Measurements from ENCODE around the gene NRXN3.

NRXN3 gene

DNA sequence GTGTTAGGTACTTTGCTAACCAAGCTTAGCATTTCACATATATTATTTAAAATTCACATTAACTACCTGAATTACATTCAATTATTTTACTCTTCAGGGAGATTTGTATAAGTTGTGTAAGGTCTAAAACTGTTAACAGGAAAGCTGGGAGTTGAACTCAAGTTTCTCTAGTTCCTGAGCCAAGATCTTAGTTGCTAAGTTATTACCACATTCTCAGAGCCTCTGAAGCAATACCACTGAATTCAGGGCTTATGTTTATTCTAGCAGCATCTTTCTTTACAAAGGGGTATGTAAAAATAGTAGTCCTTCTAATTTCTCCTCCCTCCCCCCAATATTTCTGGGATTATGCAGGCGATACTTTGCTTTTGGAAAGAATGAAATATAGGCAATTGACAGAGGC, 1254.3 kb downstream of the NRXN3 start:
- in situ Hi-C loops (cut with MboI; ENCODE audit: low sequenced_read_pairs) = no loop called here

DNA sequence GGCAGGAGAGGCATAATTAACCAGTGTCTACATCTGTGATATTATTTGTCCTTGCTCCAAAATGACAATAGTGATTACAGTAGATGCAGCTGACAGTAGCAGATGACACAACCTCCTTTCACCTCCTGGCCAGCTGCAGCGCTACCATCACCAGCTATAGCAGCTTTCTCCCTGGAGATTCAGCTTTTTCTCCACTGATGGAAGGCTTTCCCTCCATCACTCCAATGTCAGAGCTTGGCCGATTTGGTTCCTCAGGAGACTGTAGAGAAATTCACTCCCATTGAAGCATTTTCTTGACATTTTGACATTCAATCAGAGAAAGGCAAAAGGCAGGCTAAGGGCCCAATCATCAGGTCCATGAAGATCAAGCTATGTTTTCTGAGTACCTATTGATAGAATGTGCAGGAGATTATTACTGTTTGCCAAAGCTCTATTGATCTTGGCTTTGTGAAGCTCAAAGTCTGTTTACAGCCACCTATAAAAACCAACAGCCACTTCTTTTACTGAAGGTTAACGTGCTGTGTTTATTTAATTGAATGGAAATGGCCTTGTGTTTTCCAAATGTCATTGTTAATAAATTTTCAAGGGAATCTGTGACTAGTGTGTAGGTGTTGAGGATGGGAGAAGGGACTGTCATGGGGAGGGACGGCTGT, 1256.1 kb downstream of the NRXN3 start:
- in situ Hi-C loops (cut with MboI; ENCODE audit: low sequenced_read_pairs) = no loop called here

DNA sequence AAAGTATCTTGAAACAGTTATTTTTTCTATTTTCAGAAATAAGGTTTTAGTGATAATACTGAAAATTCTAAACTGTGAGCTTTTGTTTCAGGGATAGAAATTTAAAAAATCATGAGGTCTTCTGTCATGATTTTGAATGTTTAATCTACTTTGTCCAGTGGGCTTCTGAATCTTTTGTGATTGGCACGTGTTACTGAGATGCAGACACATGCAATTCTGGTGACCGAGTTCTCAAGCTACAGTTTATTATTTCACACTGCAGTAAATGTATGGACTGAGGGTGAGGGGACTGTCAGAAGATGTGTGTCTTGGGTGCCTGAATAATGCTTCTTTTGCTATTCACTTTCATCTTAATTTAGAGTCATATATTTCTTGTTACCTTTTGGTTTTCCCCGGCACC, 1262.5 kb downstream of the NRXN3 start:
- in situ Hi-C loops (cut with MboI; ENCODE audit: low sequenced_read_pairs) = no loop called here

DNA sequence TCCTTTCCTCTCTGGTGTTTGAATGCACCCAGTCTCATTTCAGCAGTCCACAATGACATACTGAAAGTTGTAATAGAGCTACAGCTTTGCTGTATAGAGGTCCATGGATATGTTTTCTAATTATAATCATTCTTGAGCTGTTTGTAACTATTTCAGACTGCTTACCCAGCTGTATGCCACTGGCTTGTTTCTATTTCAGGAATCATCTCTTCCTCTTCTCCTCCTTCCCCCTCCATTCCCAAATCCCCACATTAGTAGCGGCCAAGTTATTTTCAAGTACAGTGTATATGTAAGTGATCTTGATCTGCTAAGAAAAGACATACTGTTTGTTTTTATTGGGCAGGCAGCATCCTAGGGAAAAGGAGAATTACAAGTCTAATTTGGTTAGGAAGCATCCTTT, 1266.2 kb downstream of the NRXN3 start:
- in situ Hi-C loops (cut with MboI; ENCODE audit: low sequenced_read_pairs) = no loop called here

DNA sequence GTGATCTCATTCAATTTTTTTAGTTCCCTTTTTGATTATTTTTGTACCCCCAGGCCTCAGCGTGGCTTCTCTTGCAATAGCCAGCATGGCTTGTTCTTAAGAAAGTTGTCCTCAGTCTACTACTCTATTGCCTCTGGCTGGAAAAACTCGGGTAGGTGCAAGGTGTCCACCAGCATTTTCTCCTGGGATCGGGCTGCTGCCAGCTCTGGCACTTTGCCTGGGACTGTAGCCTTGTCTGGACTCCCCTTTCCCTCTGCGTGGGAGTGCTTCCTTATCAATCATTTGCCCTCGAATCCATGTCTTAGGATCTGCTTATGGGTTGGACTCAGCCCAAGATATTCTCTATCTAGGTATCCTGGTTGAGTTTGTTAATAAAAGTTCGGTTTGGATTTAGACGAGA, 1267.8 kb downstream of the NRXN3 start:
- in situ Hi-C loops (cut with MboI; ENCODE audit: low sequenced_read_pairs) = no loop called here

DNA sequence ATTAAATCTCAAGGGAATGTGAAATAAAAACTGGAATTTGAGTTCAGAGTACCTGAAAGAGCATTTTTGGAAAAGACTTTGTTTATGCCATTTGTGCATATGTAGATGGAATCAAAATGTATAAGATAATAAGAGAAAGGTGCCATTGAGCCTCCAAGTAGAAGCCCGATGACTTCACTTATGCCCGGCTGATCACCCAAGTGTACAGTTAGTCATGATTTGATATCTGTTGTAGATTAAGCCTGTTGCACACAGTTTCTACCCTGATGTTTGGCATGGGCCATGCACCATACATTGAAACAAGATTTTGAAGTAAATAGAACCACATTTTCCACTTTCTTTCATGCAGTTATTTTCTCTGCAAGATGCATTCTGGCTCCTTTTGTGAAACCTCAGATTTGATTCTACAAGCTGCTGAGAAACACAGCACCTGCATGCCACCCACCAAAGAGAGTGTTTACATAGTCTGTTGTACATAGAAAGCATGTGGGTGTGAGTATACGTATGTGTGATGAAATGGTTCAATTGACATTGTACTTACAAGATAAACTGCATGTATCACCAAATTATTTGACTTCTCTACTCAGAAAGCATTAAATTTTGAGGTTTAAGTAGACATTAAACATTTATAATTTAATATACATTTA, 1268.6 kb downstream of the NRXN3 start:
- in situ Hi-C loops (cut with MboI; ENCODE audit: low sequenced_read_pairs) = no loop called here

DNA sequence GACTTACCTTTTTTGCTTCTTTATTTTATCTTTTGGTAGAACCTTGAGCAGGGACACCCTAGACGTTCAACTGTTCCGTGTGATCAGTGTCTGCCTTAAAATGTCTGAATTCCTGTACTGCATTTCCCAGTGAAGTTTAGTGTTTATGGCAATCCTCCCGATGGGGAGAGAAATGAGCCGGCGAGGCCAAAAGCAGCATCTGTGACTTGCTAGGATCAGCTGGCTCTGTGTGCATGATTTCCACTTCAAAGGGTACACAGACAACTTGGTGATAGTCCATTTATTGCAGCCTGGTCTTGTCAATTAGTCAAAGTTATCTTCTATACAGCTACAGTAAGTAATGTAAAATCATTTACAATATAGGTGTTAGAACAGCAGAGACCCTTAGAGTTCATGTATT, 1272.6 kb downstream of the NRXN3 start:
- in situ Hi-C loops (cut with MboI; ENCODE audit: low sequenced_read_pairs) = no loop called here

DNA sequence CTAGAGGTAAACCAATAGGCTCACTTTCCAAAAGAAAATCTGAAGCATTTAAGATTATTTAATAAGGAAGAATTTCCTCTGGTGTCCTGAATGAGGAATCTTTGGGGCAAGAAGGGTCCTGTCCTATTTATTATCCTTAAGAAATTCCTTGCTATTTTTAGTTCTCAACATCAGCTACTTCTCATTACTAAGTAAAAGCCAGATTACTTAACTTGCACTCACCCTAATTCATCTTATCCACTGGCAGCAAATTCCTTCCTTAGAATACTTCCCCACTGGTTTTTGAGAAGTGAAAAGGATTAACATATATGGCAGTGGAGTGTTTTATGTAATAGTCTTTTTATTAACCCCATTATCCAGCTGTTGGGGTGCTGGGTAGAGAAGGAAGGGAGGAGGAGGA, 1273.4 kb downstream of the NRXN3 start:
- in situ Hi-C loops (cut with MboI; ENCODE audit: low sequenced_read_pairs) = no loop called here

DNA sequence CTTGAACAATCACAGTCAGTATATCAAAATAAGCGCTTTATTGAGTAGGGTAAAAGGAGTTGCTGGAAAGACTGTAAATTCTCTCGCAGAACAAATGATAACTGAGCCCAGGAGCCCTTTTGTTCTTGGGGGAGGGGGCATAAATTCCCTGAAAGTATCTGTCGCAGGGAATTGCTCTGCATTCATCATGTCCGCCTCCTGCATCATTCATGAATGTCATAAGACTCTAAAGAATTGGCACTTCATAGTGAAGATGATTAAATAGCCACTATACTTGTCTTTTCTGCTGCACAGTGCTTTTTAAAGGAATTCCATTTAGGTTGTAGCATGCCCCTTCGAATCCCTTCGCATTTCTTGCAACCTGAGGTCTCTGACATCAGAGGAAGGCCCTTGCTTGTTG, 1278.8 kb downstream of the NRXN3 start:
- in situ Hi-C loops (cut with MboI; ENCODE audit: low sequenced_read_pairs) = no loop called here

DNA sequence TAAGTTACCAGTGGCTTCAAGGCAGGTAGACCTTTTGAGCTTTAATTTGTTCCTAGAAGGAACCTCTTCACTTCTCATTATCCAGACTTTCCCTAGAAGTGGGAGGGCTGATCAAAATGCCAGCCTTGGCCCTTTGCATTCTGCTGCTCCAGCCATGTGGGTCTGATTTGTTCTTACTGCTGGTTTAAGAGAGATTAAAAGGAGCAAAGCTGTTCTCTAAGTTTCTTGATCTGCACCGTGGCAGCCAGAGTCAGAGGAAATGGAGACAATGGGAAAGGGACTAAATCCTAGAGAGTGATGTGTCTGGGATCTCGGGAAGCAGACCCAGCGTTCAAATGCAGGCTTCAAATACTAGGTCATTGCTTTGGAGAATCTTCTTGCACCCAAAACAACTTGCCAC, 1281.4 kb downstream of the NRXN3 start:
- in situ Hi-C loops (cut with MboI; ENCODE audit: low sequenced_read_pairs) = no loop called here

DNA sequence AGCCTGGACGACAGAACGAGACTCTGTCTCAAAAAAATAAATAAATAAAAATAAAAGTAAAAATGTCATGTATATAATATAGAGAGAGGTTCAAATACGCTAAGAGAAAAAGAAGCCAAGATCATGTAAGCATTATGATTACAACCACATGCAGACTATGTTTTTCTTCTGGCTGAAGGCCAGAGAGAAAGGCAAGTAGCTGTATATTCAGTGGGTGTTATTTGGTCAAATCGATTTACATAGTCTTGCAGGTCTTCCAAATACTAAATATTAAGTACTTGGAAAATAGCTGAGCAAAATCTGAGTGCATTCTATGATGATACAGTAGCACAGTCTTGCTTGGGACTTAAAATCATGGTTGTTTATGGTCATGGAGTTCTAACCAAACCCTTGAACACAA, 1283.1 kb downstream of the NRXN3 start:
- in situ Hi-C loops (cut with MboI; ENCODE audit: low sequenced_read_pairs) = no loop called here

DNA sequence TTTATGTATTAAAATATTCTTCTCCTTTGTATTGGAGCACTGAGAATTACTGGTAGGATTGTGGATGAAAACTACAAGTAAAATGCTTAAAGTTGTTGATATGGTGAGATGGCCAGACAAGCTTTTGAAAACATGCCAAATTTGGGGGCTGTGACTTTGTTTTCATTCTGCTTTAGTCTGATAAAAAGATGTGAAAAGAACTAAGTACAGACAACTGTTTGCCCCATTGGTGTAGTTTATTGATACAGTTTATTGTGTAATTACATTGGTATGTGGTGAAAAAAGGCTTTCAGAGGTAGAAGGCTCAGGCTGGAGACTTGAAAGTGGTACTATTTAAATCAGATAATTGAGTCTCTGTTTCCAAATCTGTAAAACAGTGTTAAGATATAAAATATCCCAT, 1294.3 kb downstream of the NRXN3 start:
- in situ Hi-C loops (cut with MboI; ENCODE audit: low sequenced_read_pairs) = no loop called here

DNA sequence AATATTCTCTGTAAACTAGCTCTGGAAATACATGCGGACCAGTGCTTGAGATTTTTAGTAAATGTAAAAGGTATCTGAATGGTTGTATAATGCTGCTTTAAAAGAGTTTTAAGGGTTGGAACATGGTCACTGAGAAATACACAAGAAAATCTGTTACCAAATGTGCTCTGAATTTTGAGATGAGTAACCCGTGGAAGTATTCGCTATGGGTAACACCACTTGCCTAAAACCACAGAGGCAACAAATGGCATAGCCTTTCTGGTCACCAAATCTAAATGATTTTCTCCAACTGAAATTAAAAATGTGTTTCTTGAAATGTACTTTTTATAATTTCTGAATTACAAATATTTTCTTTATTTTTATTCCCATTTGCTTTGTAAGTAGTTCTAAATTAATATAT, 1295.5 kb downstream of the NRXN3 start:
- in situ Hi-C loops (cut with MboI; ENCODE audit: low sequenced_read_pairs) = no loop called here

DNA sequence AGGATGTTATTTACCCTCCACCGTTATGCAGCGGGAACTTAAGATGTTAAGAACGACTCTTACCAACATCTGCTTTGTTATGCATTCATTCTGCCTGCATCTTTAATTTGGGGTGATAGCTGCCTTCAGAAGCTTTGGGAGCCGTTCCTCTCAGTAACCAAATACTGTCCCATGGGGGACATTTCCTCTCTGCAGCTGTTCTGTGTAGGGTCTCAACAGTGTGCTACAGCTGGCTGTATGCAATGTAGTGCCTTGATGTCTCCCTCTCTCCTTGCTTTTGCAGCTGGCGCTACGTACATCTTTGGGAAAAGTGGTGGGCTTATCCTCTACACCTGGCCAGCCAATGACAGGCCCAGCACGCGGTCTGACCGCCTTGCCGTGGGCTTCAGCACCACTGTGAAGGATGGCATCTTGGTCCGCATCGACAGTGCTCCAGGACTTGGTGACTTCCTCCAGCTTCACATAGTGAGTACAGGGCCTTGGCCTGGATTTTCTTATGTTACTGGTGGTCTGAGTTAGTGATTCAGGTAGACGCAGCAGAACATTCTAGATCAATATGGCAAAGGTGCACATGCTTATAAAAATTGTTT, 1296.9 kb downstream of the NRXN3 start:
- in situ Hi-C loops (cut with MboI; ENCODE audit: low sequenced_read_pairs) = no loop called here

DNA sequence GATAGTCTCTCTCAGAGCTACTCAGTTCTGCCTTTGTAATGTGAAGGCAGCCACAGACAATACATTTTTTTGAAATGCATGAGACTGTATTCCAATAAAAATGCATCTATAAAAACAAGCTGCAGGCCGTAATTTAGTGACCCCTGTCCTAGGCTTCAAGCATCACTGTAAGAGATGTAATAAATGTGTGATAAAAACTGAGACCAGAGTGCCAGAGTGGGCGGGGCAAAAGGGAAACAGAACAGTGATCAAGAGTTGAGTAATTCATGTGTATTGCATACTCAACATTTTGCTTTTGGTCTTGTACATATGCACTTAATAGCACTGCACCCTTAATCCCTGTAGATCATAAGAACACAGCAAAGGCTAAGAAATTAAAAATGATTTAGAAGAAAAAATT, 1297.7 kb downstream of the NRXN3 start:
- in situ Hi-C loops (cut with MboI; ENCODE audit: low sequenced_read_pairs) = no loop called here

DNA sequence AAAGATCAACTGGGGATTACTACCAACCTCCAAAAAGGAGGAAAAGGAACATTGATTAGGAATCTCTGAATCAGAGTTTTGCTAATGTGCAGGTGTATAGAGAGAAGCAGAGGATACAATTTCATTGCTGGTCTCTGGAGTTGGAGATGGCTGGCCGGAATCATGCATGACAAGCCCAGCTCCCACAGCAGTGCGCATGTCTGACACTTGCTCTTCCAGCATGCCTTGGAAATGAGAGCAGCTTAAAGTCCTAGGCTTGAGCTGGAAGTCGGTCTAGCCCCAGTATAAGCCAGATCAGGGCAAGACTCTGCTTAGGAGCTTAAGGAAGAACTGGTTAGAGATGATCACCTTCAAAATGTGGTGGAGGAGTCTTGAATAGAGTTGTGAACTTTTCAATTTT, 1298.3 kb downstream of the NRXN3 start:
- in situ Hi-C loops (cut with MboI; ENCODE audit: low sequenced_read_pairs) = no loop called here

DNA sequence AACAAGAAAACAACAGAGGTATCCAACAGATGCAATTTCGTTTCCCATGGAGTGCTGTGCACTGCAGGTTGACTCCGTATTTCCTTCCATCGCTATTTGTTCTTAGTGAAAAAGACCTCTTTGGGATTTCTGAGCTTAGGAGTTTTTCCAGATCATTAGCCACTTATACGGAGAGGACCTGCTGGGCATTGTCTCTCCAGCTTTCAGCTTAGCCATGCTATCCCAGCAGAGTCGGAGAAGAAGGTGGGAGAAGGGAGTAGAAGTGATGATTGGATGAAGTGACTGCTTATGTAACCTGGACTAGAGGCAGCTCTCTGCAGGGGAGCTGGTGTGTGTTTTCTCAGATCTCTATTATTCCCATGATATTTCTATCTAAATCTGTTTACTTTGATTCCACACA, 1303.5 kb downstream of the NRXN3 start:
- in situ Hi-C loops (cut with MboI; ENCODE audit: low sequenced_read_pairs) = no loop called here

DNA sequence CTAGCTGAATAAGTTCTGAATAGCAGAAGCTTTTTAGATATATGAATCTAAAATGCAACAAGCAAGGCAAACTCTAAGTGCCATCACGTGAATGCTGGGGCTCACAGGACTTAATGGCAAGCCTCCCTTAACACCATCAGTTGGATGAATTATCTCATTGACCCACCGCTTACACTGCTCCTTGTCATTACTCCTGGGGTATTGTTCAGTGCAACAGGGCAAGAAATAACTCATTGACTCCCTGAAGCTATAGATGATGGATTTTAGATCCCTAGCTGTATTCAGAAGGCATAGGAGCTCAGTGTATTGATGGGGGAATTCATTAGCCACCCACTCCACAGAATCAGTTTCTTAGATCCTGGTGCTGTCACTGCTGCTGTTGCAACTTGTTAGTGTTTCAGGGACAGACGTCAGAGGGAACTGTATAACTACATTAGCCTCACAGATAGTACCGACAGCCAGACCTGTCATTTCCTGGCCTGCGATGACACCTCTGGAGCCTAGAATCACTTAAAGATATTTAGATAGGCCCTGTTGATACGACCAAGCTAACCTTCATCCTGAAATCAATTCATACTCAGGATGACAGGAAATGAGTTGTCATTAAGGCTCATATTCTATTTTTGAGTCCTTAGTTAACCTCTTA, 1305.8 kb downstream of the NRXN3 start:
- in situ Hi-C loops (cut with MboI; ENCODE audit: low sequenced_read_pairs) = no loop called here

DNA sequence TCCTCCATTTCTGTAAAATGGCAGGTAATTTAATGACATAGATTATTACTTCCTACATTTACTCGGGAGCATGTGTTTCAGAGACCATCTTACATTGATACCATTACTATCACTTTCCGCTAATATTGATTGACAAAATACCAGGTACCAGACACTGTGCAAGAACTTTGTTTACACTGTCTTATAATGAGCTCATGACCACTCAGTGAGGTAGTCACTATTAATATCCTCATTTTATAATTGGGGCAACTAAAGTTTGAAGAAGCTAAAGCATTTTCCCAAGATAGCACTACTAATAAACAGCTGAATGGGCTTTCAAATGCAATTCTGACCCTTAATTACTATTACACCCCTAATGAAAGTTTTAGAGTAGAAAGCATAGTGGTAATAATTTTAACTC, 1306.4 kb downstream of the NRXN3 start:
- in situ Hi-C loops (cut with MboI; ENCODE audit: low sequenced_read_pairs) = no loop called here

DNA sequence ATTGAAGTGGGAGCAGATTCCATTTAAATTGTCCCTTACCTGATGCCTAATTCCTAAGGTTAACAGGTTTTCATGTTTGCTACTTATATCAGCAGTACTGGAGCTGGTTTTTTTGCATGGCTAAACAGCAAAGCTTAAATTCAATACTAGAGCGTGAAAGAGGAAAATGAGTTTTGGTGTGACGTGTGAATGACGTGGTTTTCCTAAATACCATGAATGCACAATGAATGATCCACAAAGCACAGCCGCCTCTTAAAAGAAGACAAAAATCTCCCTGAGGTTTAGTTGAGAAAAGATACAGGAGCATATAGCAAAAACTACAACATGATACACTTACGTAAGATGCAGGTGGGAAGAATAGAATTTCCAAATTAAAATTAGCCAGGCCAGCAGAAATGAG, 1310.0 kb downstream of the NRXN3 start:
- in situ Hi-C loops (cut with MboI; ENCODE audit: low sequenced_read_pairs) = no loop called here

DNA sequence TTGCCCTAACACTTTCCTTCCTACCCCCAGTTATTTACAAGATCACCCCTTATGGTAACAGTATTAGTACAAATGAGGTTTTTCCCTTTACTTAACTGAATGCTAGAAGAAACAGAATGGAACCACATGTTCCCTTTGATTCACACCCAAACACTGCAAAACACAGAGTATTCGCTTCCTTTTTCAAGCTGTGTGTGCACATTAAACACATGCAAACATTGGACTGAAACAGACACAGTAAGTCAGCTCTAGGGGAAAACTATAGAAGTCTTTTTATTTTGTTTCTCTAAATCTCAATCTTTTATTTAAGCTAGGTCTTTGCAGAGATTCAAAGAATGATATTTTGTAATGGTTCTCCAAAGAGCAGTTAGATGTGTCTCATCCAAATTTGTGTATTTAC, 1312.7 kb downstream of the NRXN3 start:
- in situ Hi-C loops (cut with MboI; ENCODE audit: low sequenced_read_pairs) = no loop called here

Data from HL-60/S4 treated with phorbol 12-myristate 13-acetate at 8.2 ng/mL for 4 days and 3 days (cell line).